ENCODE data around the gene MCCD1.
A peak's percentile ranks its signal among the peaks of the same experiment; 100 is the strongest.
"Not testable (repeated sequence)": the region's sequence is repeated elsewhere in the genome, so short reads cannot be mapped to it uniquely, and the experiment has no call there.

MCCD1 gene

GRCh38 chr6:31544676-31545075 is 15.9 kb downstream of the MCCD1 start:
- DNase-seq: no peak

- no peak for DNase-seq
These were observed 16.5 kb downstream of the MCCD1 start for GRCh38 chr6:31545291-31545690.

- peak; percentile 95 for DNase-seq
These were observed 17.7 kb downstream of the MCCD1 start, which contains the start of gene ATP6V1G2 for GRCh38 chr6:31546339-31546957. Gene ATP6V1G2, minus strand, starts transcription at chr6:31546608. Its CDS starts 49 bp downstream, at chr6:31546559.

GRCh38 chr6:31546958-31547726 is 18.4 kb downstream of the MCCD1 start, which contains the start of gene NFKBIL1:
Gene NFKBIL1, plus strand, starts transcription at chr6:31547608. Its CDS starts 87 bp downstream, at chr6:31547695.
- DNase-seq: peak; percentile 93

GRCh38 chr6:31547727-31548543 is 19.2 kb downstream of the MCCD1 start:
- no peak for DNase-seq

GRCh38 chr6:31548544-31548873 is 19.7 kb downstream of the MCCD1 start:
- DNase-seq: no peak

- DNase-seq: not testable (repeated sequence)
These were observed 22.6 kb downstream of the MCCD1 start for GRCh38 chr6:31551371-31551770.

GRCh38 chr6:31556307-31556706 is 27.5 kb downstream of the MCCD1 start:
- no peak for DNase-seq

GRCh38 chr6:31557443-31558317 is 28.9 kb downstream of the MCCD1 start:
- DNase-seq: no peak

- no peak for DNase-seq
These were observed 29.5 kb downstream of the MCCD1 start for GRCh38 chr6:31558318-31558625.

GRCh38 chr6:31558631-31559500 is 30.1 kb downstream of the MCCD1 start:
- no peak for DNase-seq

GRCh38 chr6:31559606-31559957 is 30.8 kb downstream of the MCCD1 start:
- DNase-seq: no peak

- DNase-seq: no peak
These were observed 31.4 kb downstream of the MCCD1 start for GRCh38 chr6:31559958-31560696.

- DNase-seq: no peak
These were observed 31.9 kb downstream of the MCCD1 start for GRCh38 chr6:31560697-31561058.

GRCh38 chr6:31567531-31568370 is 39.0 kb downstream of the MCCD1 start:
- DNase-seq: no peak

- no peak for DNase-seq
These were observed 39.8 kb downstream of the MCCD1 start for GRCh38 chr6:31568537-31568961.

- no peak for DNase-seq
These were observed 41.2 kb downstream of the MCCD1 start for GRCh38 chr6:31569861-31570536.

- no peak for DNase-seq
These were observed 43.5 kb downstream of the MCCD1 start, which contains the start of gene LTA for GRCh38 chr6:31572041-31572911. Gene LTA, plus strand, starts transcription at chr6:31572289. Its CDS starts 454 bp downstream, at chr6:31572743.
